Endothelial cell of umbilical vein (primary cell): Measurements from ENCODE around the gene SLCO2B1. TPM values are rescaled to one million over a fixed set of nuclear protein-coding genes. Genes with fewer than 3 reads are reported as not detected.

ENCODE experiments used
- BruUV-seq: library from RNA; stranded (reverse); fragments of 400-500 nt; replicated peaks from 2 replicates; lab custom pipeline; 2021; lab: Mats Ljungman, UMichigan
- CTCF ChIA-PET: fragments of 300-600, 350-600 bp; sonication (Branson Sonifier 250); formaldehyde crosslinking; loops from one replicate; lab custom pipeline; 2021; ENCODE audit warnings: antibody characterized with exemption, inconsistent platforms; lab: Charles Lee
- POLR2A ChIA-PET: fragments of 300-600, 350-600 bp; sonication (Branson Sonifier 250); formaldehyde crosslinking; loops from one replicate; lab custom pipeline; 2021; ENCODE audit warnings: antibody characterized with exemption, inconsistent platforms; lab: Charles Lee
- DNase-seq: peaks from one replicate; pipeline ENCODE4 v3.0.0-alpha.2; 2011; ENCODE audit warnings: low read depth, low spot score
- FAIRE-seq: peaks from 2 replicates; lab custom pipeline; 2011; peaks lifted over from hg19 to GRCh38; lab: Jason Lieb, UNC
- H2AFZ ChIP-seq: 2 replicates; pipeline ENCODE4 v1.6.0; 2012; ENCODE audit warnings: low read depth, low read length, control low read depth, inconsistent platforms
- H3K27ac ChIP-seq: 2 replicates; pipeline ENCODE4 v1.5.1; 2011; ENCODE audit warnings: low read depth, mild to moderate bottlenecking, control low read depth, low read length, moderate library complexity; ENCODE audit not compliant: insufficient read depth
- H3K27me3 ChIP-seq, 2 experiments: 2 replicates each; pipeline versions ENCODE4 v1.6.0 to v1.6.1; 2011; ENCODE audit warnings: low read length in 2 of 2, mixed read lengths in 1 of 2; ENCODE audit not compliant: control insufficient read depth in 2 of 2, insufficient read depth in 2 of 2
- H3K36me3 ChIP-seq, 2 experiments: 2 replicates in 1 of 2; 3 replicates in 1 of 2; pipeline ENCODE4 v1.5.1; 2011; ENCODE audit warnings: low read length in 2 of 2, mild to moderate bottlenecking in 1 of 2, moderate library complexity in 1 of 2; ENCODE audit not compliant: control insufficient read depth in 2 of 2, insufficient read depth in 2 of 2; ENCODE audit errors: extremely low read depth in 1 of 2
- H3K4me1 ChIP-seq: 3 replicates; pipeline ENCODE4 v1.5.1; 2011; ENCODE audit warnings: mild to moderate bottlenecking, low read length; ENCODE audit not compliant: control insufficient read depth, insufficient read depth; ENCODE audit errors: extremely low read depth
- H3K4me2 ChIP-seq: 2 replicates; pipeline ENCODE4 v1.6.1; 2011; ENCODE audit warnings: low read length, control low read depth, mixed read lengths; ENCODE audit not compliant: insufficient read depth
- H3K4me3 ChIP-seq, 3 experiments: fragments of 200-600 bp in 1 of 3; sonication (generic), shearing (Covaris generic) in 1 of 3; replicated peaks in 1 of 3; 2 replicates each; pipeline ENCODE4 v1.5.1; 2011 to 2016; ENCODE audit warnings: control low read depth in 3 of 3, low read length in 3 of 3, mild to moderate bottlenecking in 2 of 3, inconsistent platforms in 1 of 3, low read depth in 1 of 3, moderate library complexity in 1 of 3; ENCODE audit not compliant: insufficient read depth in 1 of 3
- H3K79me2 ChIP-seq: 2 replicates; pipeline ENCODE4 v1.6.0; 2012; ENCODE audit warnings: low read length, inconsistent platforms; ENCODE audit not compliant: control insufficient read depth, insufficient read depth
- H3K9ac ChIP-seq: replicated peaks from 2 replicates; pipeline ENCODE3; 2011; ENCODE audit warnings: low read length, control low read depth; ENCODE audit not compliant: insufficient read depth; ENCODE audit errors: extremely low read depth
- H3K9me1 ChIP-seq: replicated peaks from 3 replicates; pipeline ENCODE4 v1.6.0; 2011; ENCODE audit warnings: mild to moderate bottlenecking, low read length; ENCODE audit not compliant: control insufficient read depth, insufficient read depth; ENCODE audit errors: extremely low read depth
- H3K9me3 ChIP-seq: replicated peaks from 2 replicates; pipeline ENCODE4 v1.5.1; 2012; ENCODE audit warnings: low read length, inconsistent platforms; ENCODE audit not compliant: control insufficient read depth, insufficient read depth
- H4K20me1 ChIP-seq: replicated peaks from 2 replicates; pipeline ENCODE3; 2011; ENCODE audit warnings: mild to moderate bottlenecking, low read length; ENCODE audit not compliant: control insufficient read depth, insufficient read depth; ENCODE audit errors: extremely low read depth
- EZH2 ChIP-seq: IDR thresholded peaks from 2 replicates; pipeline ENCODE4 v1.6.1; 2012; ENCODE audit warnings: borderline replicate concordance, low read depth, mild to moderate bottlenecking, moderate library complexity, low read length, inconsistent platforms; ENCODE audit not compliant: severe bottlenecking
- FOS ChIP-seq: IDR thresholded peaks from 2 replicates; pipeline ENCODE4 v1.6.1; 2011; ENCODE audit warnings: mild to moderate bottlenecking, low read length, moderate library complexity, borderline replicate concordance; ENCODE audit not compliant: insufficient read depth
- GATA2 ChIP-seq: IDR thresholded peaks from 2 replicates; pipeline ENCODE4 v1.7.0; 2011; ENCODE audit warnings: low read depth, mild to moderate bottlenecking, moderate library complexity, mixed read lengths, low read length; ENCODE audit not compliant: insufficient read length, insufficient read depth
- JUN ChIP-seq: IDR thresholded peaks from 2 replicates; pipeline ENCODE4 v1.6.1; 2011; ENCODE audit warnings: borderline replicate concordance, low read depth; ENCODE audit not compliant: insufficient read length, insufficient read depth
- MYC ChIP-seq: IDR thresholded peaks from one replicate; pipeline ENCODE4 v1.6.1; 2011; ENCODE audit warnings: mild to moderate bottlenecking, low read depth, low read length
- POLR2A ChIP-seq: IDR thresholded peaks from 2 replicates; pipeline ENCODE4 v1.6.1; 2012; ENCODE audit warnings: low read depth, mild to moderate bottlenecking, control low read depth, low read length
- POLR2AphosphoS5 ChIP-seq: IDR thresholded peaks from 2 replicates; pipeline ENCODE4 v1.6.1; 2012; ENCODE audit warnings: low read depth, mild to moderate bottlenecking, control low read depth, low read length, moderate library complexity; ENCODE audit not compliant: insufficient read depth
- dilution Hi-C: fragments of 300-500 bp; cut with MboI; formaldehyde crosslinking; loops from one replicate; pipeline ENCODE4 v1.15.0; 2019; ENCODE audit warnings: low sequenced_read_pairs; ENCODE audit not compliant: extremely low pct_ligation_motif_present
- intact Hi-C: fragments of 100-400 bp; cut with micrococcal nuclease; formaldehyde crosslinking; loops from one replicate; pipeline ENCODE4 v1.10.0; 2022
- polyA plus RNA-seq, 4 experiments: library from polyadenylated mRNA; depleted of rRNA in 3 of 4; stranded (reverse) in 3 of 4; unstranded in 1 of 4; fragments of >200 nt; gene quantifications; 2 replicates each; pipeline versions ENCODE4 v1.2.1 to v1.2.3, GENCODE V29; 2011 to 2012; ENCODE audit warnings: missing spikeins in 1 of 4
- total RNA-seq: library from RNA; stranded (reverse); gene quantifications from 2 replicates; pipeline ENCODE4 v1.2.3, GENCODE V29; 2021
- TF ChIP-seq, protein P1 (sequence below): IDR thresholded peaks from 2 replicates; pipeline ENCODE4 v1.6.1; 2011; ENCODE audit not compliant: insufficient read depth, insufficient read length
- TF ChIP-seq, protein P2 (sequence below), 2 donors: IDR thresholded peaks; 1 replicate in 1 of 2; 2 replicates in 1 of 2; pipeline ENCODE4 v1.5.1; 2011; ENCODE audit warnings: low read length in 2 of 2, mild to moderate bottlenecking in 2 of 2, moderate library complexity in 2 of 2, control low read depth in 1 of 2, inconsistent platforms in 1 of 2, low read depth in 1 of 2; ENCODE audit not compliant: insufficient read depth in 1 of 2; ENCODE audit errors: extremely low read depth in 1 of 2

SLCO2B1 gene
- total and polyA plus RNA-seq, 2 donors (not counting 3 experiments of a cell fraction or from before 2014, with no cell fraction given), result 0.04 TPM; not detected in 1

DNA sequence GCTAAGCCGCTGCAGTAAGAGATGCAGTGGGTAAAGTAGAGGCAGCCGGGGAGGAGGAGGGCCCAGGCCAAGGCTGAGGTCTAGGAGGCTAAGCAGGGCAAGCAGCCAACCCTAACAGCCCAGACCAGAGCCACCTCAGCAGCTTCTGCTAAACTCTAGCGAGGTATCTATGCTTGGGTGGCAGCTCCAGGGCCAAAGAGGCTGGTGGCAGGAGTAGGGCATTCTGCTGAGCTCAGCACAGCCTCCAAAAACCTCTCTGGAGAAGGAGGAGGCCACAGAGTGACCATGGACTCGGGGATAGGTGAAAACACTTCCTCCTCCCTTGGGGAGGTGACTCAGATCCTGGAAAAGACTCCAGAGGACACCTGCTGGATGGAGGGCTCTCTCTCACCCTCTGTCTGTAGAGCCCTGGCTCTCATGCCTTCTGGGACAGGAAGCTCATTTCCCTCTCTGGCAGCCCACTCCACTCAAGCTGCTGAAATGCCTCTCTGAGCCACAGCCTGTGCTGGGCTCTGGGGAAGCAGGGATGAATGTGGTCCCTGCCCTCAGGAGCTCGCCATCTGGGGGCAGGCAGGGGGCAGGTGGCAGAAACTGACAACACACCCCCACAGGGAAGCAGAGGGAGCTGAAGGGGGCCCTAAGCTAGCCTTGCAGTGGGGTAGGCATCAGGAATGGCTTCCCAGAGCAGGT is 73.2 kb downstream of the SLCO2B1 start:
- Histone ChIP-seq H3K4me2 (no peak overlapping the region), H3K27me3 (peaks cover 2 to 3% of the 10 kb centered on the region in 2 experiments), H4K20me1 (no peaks in the 10 kb centered on the region), H3K9me3 (no peaks in the 10 kb centered on the region), H3K9me1 (no peaks in the 10 kb centered on the region), H3K36me3 (no peaks in the 10 kb centered on the region), H3K27ac (no peak overlapping the region), H3K4me3 (no peak overlapping the region), H2AFZ (no peak overlapping the region), H3K9ac (no peak overlapping the region), H3K79me2 (no peaks in the 10 kb centered on the region), H3K4me1 (no peaks in the 10 kb centered on the region)
- no peak for FAIRE-seq
- intact Hi-C loops (no loop called here), dilution Hi-C loops (no loop called here)
- TF ChIP-seq GATA2, result no peak
- TF ChIP-seq EZH2, result no peak
- TF ChIP-seq FOS, result no peak
- no peak for TF ChIP-seq POLR2AphosphoS5
- TF ChIP-seq, protein P1, sequence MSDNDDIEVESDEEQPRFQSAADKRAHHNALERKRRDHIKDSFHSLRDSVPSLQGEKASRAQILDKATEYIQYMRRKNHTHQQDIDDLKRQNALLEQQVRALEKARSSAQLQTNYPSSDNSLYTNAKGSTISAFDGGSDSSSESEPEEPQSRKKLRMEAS, result no peak
- TF ChIP-seq POLR2A, result no peak
- TF ChIP-seq, protein P2, sequence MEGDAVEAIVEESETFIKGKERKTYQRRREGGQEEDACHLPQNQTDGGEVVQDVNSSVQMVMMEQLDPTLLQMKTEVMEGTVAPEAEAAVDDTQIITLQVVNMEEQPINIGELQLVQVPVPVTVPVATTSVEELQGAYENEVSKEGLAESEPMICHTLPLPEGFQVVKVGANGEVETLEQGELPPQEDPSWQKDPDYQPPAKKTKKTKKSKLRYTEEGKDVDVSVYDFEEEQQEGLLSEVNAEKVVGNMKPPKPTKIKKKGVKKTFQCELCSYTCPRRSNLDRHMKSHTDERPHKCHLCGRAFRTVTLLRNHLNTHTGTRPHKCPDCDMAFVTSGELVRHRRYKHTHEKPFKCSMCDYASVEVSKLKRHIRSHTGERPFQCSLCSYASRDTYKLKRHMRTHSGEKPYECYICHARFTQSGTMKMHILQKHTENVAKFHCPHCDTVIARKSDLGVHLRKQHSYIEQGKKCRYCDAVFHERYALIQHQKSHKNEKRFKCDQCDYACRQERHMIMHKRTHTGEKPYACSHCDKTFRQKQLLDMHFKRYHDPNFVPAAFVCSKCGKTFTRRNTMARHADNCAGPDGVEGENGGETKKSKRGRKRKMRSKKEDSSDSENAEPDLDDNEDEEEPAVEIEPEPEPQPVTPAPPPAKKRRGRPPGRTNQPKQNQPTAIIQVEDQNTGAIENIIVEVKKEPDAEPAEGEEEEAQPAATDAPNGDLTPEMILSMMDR (IDR thresholded peaks at IDR 0.05; ENCODE audit: extremely low read depth in 1 of 2, insufficient read depth in 1 of 2, low read depth in 1 of 2, low read length in 2 of 2), result no peak
- TF ChIP-seq MYC, result no peak
- no peak for TF ChIP-seq JUN
- POLR2A ChIA-PET, result no interaction called here
- DNase-seq, result no peak
- BruUV-seq, result no TSS peak
- CTCF ChIA-PET, result interaction anchor here (1.1 to 3.9 kb wide), 8 partner anchors 9 to 201 kb away, joined by 3 to 24 read pairs (median 8); partner anchors contain the start of gene TPBGL
